CD14-positive monocyte (primary cell): ENCODE data around the gene ANKRD13D. TPM values are rescaled to one million over a fixed set of nuclear protein-coding genes. Genes with fewer than 3 reads are reported as not detected.

Source experiments
- DNase-seq, 3 donors: peaks; one replicate each; pipeline ENCODE4 v3.0.0-alpha.2; 2011 to 2022
- H2AFZ ChIP-seq: 2 replicates; pipeline ENCODE4 v1.6.0; 2012; ENCODE audit warnings: mild to moderate bottlenecking, low read depth, low read length, inconsistent platforms; ENCODE audit not compliant: insufficient read depth, poor library complexity, severe bottlenecking
- H3K27ac ChIP-seq, 2 donors: 1 replicate in 1 of 2; 2 replicates in 1 of 2; pipeline ENCODE4 v1.5.1; 2012 to 2013; ENCODE audit warnings: low read length in 2 of 2, control low read depth in 1 of 2, inconsistent platforms in 1 of 2, low read depth in 1 of 2, mild to moderate bottlenecking in 1 of 2
- H3K27me3 ChIP-seq, 2 donors: one replicate each; pipeline versions ENCODE4 v1.6.0 to v1.6.1; 2011 to 2013; ENCODE audit warnings: low read length in 2 of 2; ENCODE audit not compliant: control insufficient read depth in 2 of 2, insufficient read depth in 2 of 2
- H3K36me3 ChIP-seq, 2 donors: replicated peaks in 1 of 2; 1 replicate in 1 of 2; 2 replicates in 1 of 2; pipeline versions ENCODE4 v1.5.1 to v1.6.1; 2012 to 2013; ENCODE audit warnings: low read length in 2 of 2, control low read depth in 1 of 2, inconsistent platforms in 1 of 2, mild to moderate bottlenecking in 1 of 2; ENCODE audit not compliant: insufficient read depth in 2 of 2, control insufficient read depth in 1 of 2
- H3K4me1 ChIP-seq, 2 donors: 1 replicate in 1 of 2; 2 replicates in 1 of 2; pipeline versions ENCODE4 v1.5.1 to v1.6.1; 2012 to 2013; ENCODE audit warnings: low read length in 2 of 2, control low read depth in 1 of 2, inconsistent platforms in 1 of 2, mild to moderate bottlenecking in 1 of 2, moderate library complexity in 1 of 2; ENCODE audit not compliant: insufficient read depth in 2 of 2, control insufficient read depth in 1 of 2
- H3K4me2 ChIP-seq: replicated peaks from 2 replicates; pipeline ENCODE3; 2012; ENCODE audit warnings: low read length, moderate library complexity, mild to moderate bottlenecking; ENCODE audit not compliant: poor library complexity, severe bottlenecking; ENCODE audit errors: extremely low read depth
- H3K4me3 ChIP-seq, 3 experiments: fragments of 200-600 bp in 1 of 3; sonication (generic) in 1 of 3; replicated peaks in 1 of 3; 1 replicate in 2 of 3; 2 replicates in 1 of 3; pipeline ENCODE4 v1.5.1; 2011 to 2013; ENCODE audit warnings: low read length in 3 of 3, mild to moderate bottlenecking in 3 of 3, control low read depth in 2 of 3, low read depth in 2 of 3, inconsistent platforms in 1 of 3, moderate library complexity in 1 of 3
- H3K79me2 ChIP-seq: 2 replicates; pipeline ENCODE4 v1.6.0; 2012; ENCODE audit warnings: mild to moderate bottlenecking, control low read depth, inconsistent platforms, low read length, moderate library complexity; ENCODE audit not compliant: insufficient read depth
- H3K9ac ChIP-seq: 2 replicates; pipeline ENCODE4 v1.6.0; 2017; ENCODE audit warnings: low read length, mild to moderate bottlenecking; ENCODE audit not compliant: insufficient read depth, poor library complexity, severe bottlenecking
- H3K9me3 ChIP-seq, 2 donors: replicated peaks in 1 of 2; 1 replicate in 1 of 2; 2 replicates in 1 of 2; pipeline versions ENCODE4 v1.5.1 to v1.6.1; 2012 to 2013; ENCODE audit warnings: low read length in 2 of 2, control low read depth in 1 of 2; ENCODE audit not compliant: control insufficient read depth in 1 of 2, insufficient read depth in 1 of 2
- H4K20me1 ChIP-seq: 2 replicates; pipeline ENCODE4 v1.6.0; 2012; ENCODE audit warnings: mild to moderate bottlenecking, low read length, control low read depth, moderate library complexity; ENCODE audit not compliant: insufficient read depth
- H3K27ac Mint-ChIP-seq, 7 donors: one replicate each; pipeline ENCODE4 v1.8.0; 2020; ENCODE audit warnings: mild to moderate bottlenecking in 7 of 7, mixed read lengths in 7 of 7, moderate library complexity in 6 of 7, inconsistent platforms in 2 of 7
- H3K27me3 Mint-ChIP-seq, 3 donors: one replicate each; pipeline ENCODE4 v1.8.0; 2021 to 2022; ENCODE audit warnings: low read depth in 3 of 3, mild to moderate bottlenecking in 3 of 3, mixed read lengths in 3 of 3, moderate library complexity in 3 of 3, inconsistent platforms in 1 of 3
- H3K36me3 Mint-ChIP-seq, 2 donors: one replicate each; pipeline ENCODE4 v1.8.0; 2020; ENCODE audit warnings: mixed read lengths in 2 of 2, inconsistent platforms in 1 of 2, mild to moderate bottlenecking in 1 of 2
- H3K4me1 Mint-ChIP-seq: one replicate; pipeline ENCODE4 v1.8.0; 2020; ENCODE audit warnings: mild to moderate bottlenecking, mixed read lengths
- H3K4me3 Mint-ChIP-seq, 2 donors: one replicate each; pipeline ENCODE4 v1.8.0; 2020; ENCODE audit warnings: mild to moderate bottlenecking in 2 of 2, mixed read lengths in 2 of 2, moderate library complexity in 1 of 2
- H3K9me3 Mint-ChIP-seq, 7 donors: one replicate each; pipeline ENCODE4 v1.8.0; 2020 to 2022; ENCODE audit warnings: mixed read lengths in 7 of 7, mild to moderate bottlenecking in 6 of 7, moderate library complexity in 6 of 7, inconsistent platforms in 2 of 7
- CTCF ChIP-seq: fragments of 200-600 bp; IDR thresholded peaks from one replicate; pipeline ENCODE4 v1.8.0; 2022; ENCODE audit warnings: antibody characterized with exemption, mild to moderate bottlenecking
- WGBS: methylation state at CpG from one replicate; pipeline ENCODE4 v1.1.5; 2013; ENCODE audit warnings: missing lambda C conversion rate; ENCODE audit not compliant: insufficient coverage; 5-methylcytosine and 5-hydroxymethylcytosine counted together
- intact Hi-C, 2 donors: fragments of 100-400 bp; cut with micrococcal nuclease; formaldehyde crosslinking; loops; one replicate each; pipeline versions ENCODE4 v1.15.0 to v1.15.1; 2023
- polyA plus RNA-seq, 3 donors: library from polyadenylated mRNA; depleted of rRNA in 1 of 3; unstranded in 2 of 3; stranded (reverse) in 1 of 3; fragments of 300-500 nt in 2 of 3; fragments of >200 nt in 1 of 3; fragmentation: Illumina TruSeq in 2 of 3; gene quantifications; 1 replicate in 2 of 3; 2 replicates in 1 of 3; pipeline ENCODE4 v1.2.3, GENCODE V29; 2012 to 2021

The ANKRD13D gene
- polyA plus RNA-seq, 3 donors = 9.1 to 389 (median 10.3) TPM

GRCh38 chr11:67301951-67302516, 12.9 kb downstream of the ANKRD13D start:
- Histone ChIP-seq H3K9me3 (no peaks in the 10 kb centered on the region), H3K27ac (peak overlapping the region; percentile 64 to 78), H3K9ac (peak overlapping the region; percentile 73), H3K27me3 (no peaks in the 10 kb centered on the region), H3K4me3 (peak overlapping the region in 2 of 3 experiments; percentile 66 to 86), H3K4me2 (peak overlapping the region; percentile 94), H4K20me1 (peaks cover 87% of the 10 kb centered on the region), H3K79me2 (peaks cover 63% of the 10 kb centered on the region), H2AFZ (no peak overlapping the region), H3K36me3 (peaks cover 54 to 56% of the 10 kb centered on the region in 2 donors), H3K4me1 (peaks cover 44 to 64% of the 10 kb centered on the region in 2 donors)
- WGBS = 48% methylated on average over 10 of the region's 15 CpGs
- H3K27me3 Mint-ChIP-seq = no peaks in the 10 kb centered on the region
- peak in 2 of 3 donors; percentile 20 to 27 for DNase-seq
- H3K4me1 Mint-ChIP-seq = peaks cover 55% of the 10 kb centered on the region
- no peak for TF ChIP-seq CTCF
- H3K36me3 Mint-ChIP-seq = peaks cover 43 to 69% of the 10 kb centered on the region in 2 donors
- H3K4me3 Mint-ChIP-seq = peak overlapping the region; percentile 79 to 85
- peak overlapping the region; percentile 75 to 92 (median 89) for H3K27ac Mint-ChIP-seq
- intact Hi-C loops = loop anchor here in 1 of 2 donors (5.0 kb wide), 1 partner anchor 35 kb away; the partner anchor contains the start of gene GRK2
- no peaks in the 10 kb centered on the region for H3K9me3 Mint-ChIP-seq

DNA sequence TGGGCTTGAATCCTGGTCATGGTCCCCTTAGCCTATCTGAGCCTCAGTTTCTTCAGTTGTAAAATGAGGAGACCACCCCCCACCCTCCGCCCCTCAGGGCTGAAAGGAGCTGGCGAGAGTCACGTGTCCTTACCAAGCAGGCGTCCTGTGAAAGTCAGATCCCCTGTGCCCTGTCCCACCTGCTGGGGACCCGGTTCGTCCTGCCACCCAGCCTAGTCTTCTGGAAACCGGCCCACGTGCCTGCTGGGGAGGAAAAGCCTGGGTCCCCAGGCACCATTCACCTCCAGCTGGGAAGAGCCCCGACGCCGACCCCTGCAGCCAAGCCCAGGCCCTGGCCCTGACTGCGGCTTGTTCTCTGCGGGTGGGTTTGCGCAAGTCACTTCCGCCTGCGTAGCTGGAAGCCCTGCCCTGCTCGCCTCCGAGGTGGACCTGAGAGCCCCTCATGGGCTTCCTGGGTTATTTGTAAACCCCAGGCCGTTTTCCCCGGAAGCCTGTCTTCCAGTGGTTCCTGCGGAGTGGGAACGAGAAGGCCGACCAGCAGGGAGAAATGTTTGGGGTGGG, 13.5 kb downstream of the ANKRD13D start:
- TF ChIP-seq CTCF = no peak
- Mint-ChIP-seq H3K4me1 (peaks cover 55% of the 10 kb centered on the region), H3K27ac (peak overlapping the region; percentile 75 to 92 (median 89)), H3K36me3 (peaks cover 47 to 69% of the 10 kb centered on the region in 2 donors), H3K9me3 (no peaks in the 10 kb centered on the region), H3K4me3 (peak overlapping the region; percentile 79 to 85), H3K27me3 (no peaks in the 10 kb centered on the region)
- H3K27ac ChIP-seq = peak overlapping the region; percentile 64 to 78
- no peaks in the 10 kb centered on the region for H3K9me3 ChIP-seq
- peaks cover 57% of the 10 kb centered on the region in 2 donors for H3K36me3 ChIP-seq
- H2AFZ ChIP-seq = peak overlapping the region; percentile 72
- H4K20me1 ChIP-seq = peaks cover 81% of the 10 kb centered on the region
- H3K4me1 ChIP-seq = peaks cover 44 to 64% of the 10 kb centered on the region in 2 donors
- 0% methylated on average over 17 of the region's 23 CpGs for WGBS
- peak overlapping the region; percentile 40 to 86 (median 66) for H3K4me3 ChIP-seq
- peak; percentile 47 to 69 (median 67) for DNase-seq
- peaks cover 57% of the 10 kb centered on the region for H3K79me2 ChIP-seq
- peak overlapping the region; percentile 73 for H3K9ac ChIP-seq
- intact Hi-C loops = loop anchor here (1.0 to 5.0 kb wide), 2 partner anchors 9 to 35 kb away; partner anchors contain the start of gene GRK2 (in 1 of the 2)
- H3K27me3 ChIP-seq = no peaks in the 10 kb centered on the region
- H3K4me2 ChIP-seq = peak overlapping the region; percentile 94
